Endothelial cell of umbilical vein (primary cell): Measurements from ENCODE around the gene TMEM92.

Experiments used
- CTCF ChIP-seq, 2 donors: IDR thresholded peaks; 1 replicate in 1 of 2; 2 replicates in 1 of 2; pipeline ENCODE4 v1.5.1; 2011; ENCODE audit warnings: low read length in 2 of 2, mild to moderate bottlenecking in 2 of 2, moderate library complexity in 2 of 2, control low read depth in 1 of 2, inconsistent platforms in 1 of 2, low read depth in 1 of 2; ENCODE audit not compliant: insufficient read depth in 1 of 2; ENCODE audit errors: extremely low read depth in 1 of 2
- EZH2 ChIP-seq: IDR thresholded peaks from 2 replicates; pipeline ENCODE4 v1.6.1; 2012; ENCODE audit warnings: borderline replicate concordance, low read depth, mild to moderate bottlenecking, moderate library complexity, low read length, inconsistent platforms; ENCODE audit not compliant: severe bottlenecking
- FOS ChIP-seq: IDR thresholded peaks from 2 replicates; pipeline ENCODE4 v1.6.1; 2011; ENCODE audit warnings: mild to moderate bottlenecking, low read length, moderate library complexity, borderline replicate concordance; ENCODE audit not compliant: insufficient read depth
- GATA2 ChIP-seq: IDR thresholded peaks from 2 replicates; pipeline ENCODE4 v1.7.0; 2011; ENCODE audit warnings: low read depth, mild to moderate bottlenecking, moderate library complexity, mixed read lengths, low read length; ENCODE audit not compliant: insufficient read length, insufficient read depth
- JUN ChIP-seq: IDR thresholded peaks from 2 replicates; pipeline ENCODE4 v1.6.1; 2011; ENCODE audit warnings: borderline replicate concordance, low read depth; ENCODE audit not compliant: insufficient read length, insufficient read depth
- MAX ChIP-seq: IDR thresholded peaks from 2 replicates; pipeline ENCODE4 v1.6.1; 2011; ENCODE audit not compliant: insufficient read depth, insufficient read length
- MYC ChIP-seq: IDR thresholded peaks from one replicate; pipeline ENCODE4 v1.6.1; 2011; ENCODE audit warnings: mild to moderate bottlenecking, low read depth, low read length
- POLR2A ChIP-seq: IDR thresholded peaks from 2 replicates; pipeline ENCODE4 v1.6.1; 2012; ENCODE audit warnings: low read depth, mild to moderate bottlenecking, control low read depth, low read length
- POLR2AphosphoS5 ChIP-seq: IDR thresholded peaks from 2 replicates; pipeline ENCODE4 v1.6.1; 2012; ENCODE audit warnings: low read depth, mild to moderate bottlenecking, control low read depth, low read length, moderate library complexity; ENCODE audit not compliant: insufficient read depth

GRCh38 chr17:50272246-50272645 is 2.0 kb upstream of the TMEM92 start:
- no peak for TF ChIP-seq CTCF (IDR thresholded peaks at IDR 0.05; ENCODE audit: extremely low read depth in 1 of 2, insufficient read depth in 1 of 2, low read depth in 1 of 2, low read length in 2 of 2)
- no peak for TF ChIP-seq POLR2A
- no peak for TF ChIP-seq EZH2
- no peak for TF ChIP-seq JUN
- no peak for TF ChIP-seq MYC
- no peak for TF ChIP-seq POLR2AphosphoS5
- no peak for TF ChIP-seq MAX
- no peak for TF ChIP-seq GATA2
- TF ChIP-seq FOS: no peak
